ENCODE results near the gene C12orf75. TPM values are rescaled to one million over a fixed set of nuclear protein-coding genes. Genes with fewer than 3 reads are reported as not detected.

The C12orf75 gene
- total RNA-seq, 2 experiments from 2014 or later: 160 to 210 TPM

DNA sequence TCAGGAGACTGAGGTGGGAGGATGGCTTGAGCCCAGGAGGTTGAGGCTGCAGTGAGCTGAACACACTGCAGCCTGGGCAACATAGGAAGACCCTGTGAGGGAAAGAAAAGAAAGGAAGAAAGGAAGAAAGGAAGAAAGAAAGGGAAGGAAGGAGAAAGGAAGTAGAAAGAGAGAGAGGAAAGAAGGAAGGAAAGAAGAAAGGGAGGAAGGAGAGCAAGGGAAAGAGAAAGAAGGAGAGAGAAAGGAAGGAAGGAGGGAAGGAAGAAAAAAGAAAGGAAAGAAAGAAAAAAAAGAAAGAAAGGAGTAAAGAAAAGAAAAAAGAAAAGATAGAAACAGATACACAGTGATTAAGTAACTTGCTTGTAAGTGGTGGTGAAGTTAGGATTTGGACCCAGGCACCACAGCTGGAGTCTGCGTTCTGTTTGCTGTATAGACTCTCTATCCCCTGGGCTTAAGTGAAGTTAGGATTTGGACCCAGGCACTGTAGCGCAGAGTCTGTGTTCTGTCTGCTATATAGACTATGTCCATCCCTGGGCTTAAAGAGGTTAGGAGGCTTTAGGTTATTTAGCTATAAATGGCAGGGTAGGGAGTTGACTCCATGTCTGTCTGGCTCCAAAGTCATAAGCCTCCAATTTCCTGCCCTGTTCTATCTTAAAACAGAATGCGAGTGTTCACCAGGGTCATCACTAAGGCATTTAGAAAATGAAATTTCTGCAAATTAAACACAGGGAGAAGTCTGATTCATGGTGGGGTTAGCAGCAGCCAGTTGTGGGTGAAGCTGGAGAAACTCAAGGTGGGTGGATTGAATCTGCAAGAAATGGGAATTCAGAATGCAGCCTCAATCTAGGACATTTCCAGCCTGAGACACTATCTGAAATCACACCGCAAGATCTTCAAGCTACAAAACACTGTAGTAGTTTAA lies 13.3 kb upstream of the C12orf75 start:
- POLR2A ChIA-PET: no interaction called here
- no peak for DNase-seq
- Mint-ChIP-seq H3K4me1 (peaks cover 45% of the 10 kb centered on the region), H3K27ac (no peak overlapping the region), H3K36me3 (ENCODE audit: low read depth) (peaks cover 26% of the 10 kb centered on the region), H3K9me3 (peaks cover 16% of the 10 kb centered on the region), H3K4me3 (no peak overlapping the region), H3K27me3 (no peaks in the 10 kb centered on the region)
- CTCF ChIA-PET: interaction anchor here (0.6 kb wide), 1 partner anchor 12 kb away, joined by 3 read pairs; no protein-coding TSS in a partner anchor

DNA sequence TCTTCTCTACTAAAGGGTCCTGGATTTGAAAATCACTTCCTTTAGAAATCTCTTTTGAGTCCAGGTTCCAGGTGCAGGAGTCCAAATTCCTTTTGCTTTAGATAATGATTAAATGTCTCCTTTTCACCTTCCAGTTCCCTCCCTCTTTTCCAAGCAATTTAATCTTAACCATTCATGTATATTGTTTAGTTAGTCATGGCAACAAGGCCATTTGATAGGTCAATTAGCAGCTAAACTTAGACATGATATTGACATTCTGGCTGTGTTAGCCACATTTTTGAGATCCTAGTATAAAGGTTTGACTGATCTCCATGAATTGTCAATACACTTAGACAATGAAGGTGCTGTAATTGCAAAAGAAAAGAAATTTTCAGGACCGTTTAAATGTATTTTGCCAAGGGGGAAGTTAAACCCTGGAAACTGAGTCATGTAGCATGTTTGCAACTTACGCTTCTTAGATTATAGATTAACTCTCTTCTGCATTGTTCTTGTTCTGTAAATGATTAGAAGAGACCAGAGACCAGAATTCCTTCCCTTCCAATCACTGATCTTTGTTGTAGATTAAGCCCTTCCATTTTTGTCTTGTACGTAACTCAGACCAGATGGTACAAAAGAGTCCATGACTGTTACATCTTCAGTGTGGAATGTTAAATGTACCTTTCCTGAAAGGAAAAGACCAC lies 12.4 kb upstream of the C12orf75 start:
- Mint-ChIP-seq H3K4me1 (peaks cover 52% of the 10 kb centered on the region), H3K27me3 (no peaks in the 10 kb centered on the region), H3K9me3 (peaks cover 13% of the 10 kb centered on the region), H3K36me3 (ENCODE audit: low read depth) (peaks cover 25% of the 10 kb centered on the region), H3K27ac (no peak overlapping the region), H3K4me3 (no peak overlapping the region)
- CTCF ChIA-PET: interaction anchor here (0.6 kb wide), 1 partner anchor 13 kb away, joined by 3 read pairs; no protein-coding TSS in a partner anchor
- DNase-seq: no peak
- POLR2A ChIA-PET: interaction anchor here (0.6 kb wide), 1 partner anchor 88 kb away, joined by 3 read pairs; no protein-coding TSS in a partner anchor

DNA sequence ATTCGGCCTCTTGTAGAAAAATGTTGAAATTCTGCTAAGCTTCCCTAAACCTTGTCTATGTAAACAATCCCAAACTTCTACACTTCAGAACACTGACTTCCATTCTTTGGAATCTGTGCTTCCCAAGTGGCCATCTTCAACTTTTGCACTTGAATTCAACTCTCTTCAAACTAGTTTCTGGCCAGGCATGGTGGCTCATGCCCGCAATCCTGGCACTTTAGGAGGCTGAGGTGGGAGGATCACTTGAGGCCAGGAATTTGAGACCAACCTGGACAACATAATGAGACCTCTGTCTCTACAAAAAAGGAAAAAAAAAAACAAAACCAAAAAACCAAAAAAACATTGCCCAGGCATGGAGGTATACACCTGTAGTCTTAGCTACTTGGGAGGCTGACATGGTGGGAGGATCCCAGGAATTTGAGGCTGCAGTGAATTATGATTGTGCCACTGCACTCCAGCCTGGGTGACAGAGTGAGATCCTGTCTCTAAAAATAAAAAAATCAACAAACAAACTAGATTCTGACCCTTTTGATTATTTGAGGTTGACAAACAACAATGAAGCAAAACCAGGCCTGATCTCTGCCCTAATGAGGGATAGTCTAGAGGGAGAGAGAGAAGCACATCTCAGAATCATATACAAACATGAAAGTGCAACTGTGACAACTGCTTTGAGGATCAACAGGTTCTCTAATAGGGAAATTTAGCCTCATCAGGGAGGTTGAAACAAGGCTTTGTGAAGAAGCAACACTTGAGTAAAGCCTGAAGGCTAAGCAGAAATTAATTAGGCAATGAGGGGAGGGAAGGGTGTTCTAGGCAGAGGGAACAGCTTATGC lies 11.6 kb upstream of the C12orf75 start:
- ChIA-PET CTCF (interaction anchor here (1.0 to 1.4 kb wide), 2 partner anchors 38 to 83 kb away, joined by 3 read pairs; partner anchors contain the start of gene APPL2), POLR2A (interaction anchor here (0.6 kb wide), 1 partner anchor 89 kb away, joined by 3 read pairs; no protein-coding TSS in a partner anchor)
- H3K4me1 Mint-ChIP-seq: peaks cover 59% of the 10 kb centered on the region
- no peaks in the 10 kb centered on the region for H3K27me3 Mint-ChIP-seq
- no peak overlapping the region for H3K27ac Mint-ChIP-seq
- peaks cover 20% of the 10 kb centered on the region for H3K36me3 Mint-ChIP-seq (ENCODE audit: low read depth)
- H3K4me3 Mint-ChIP-seq: no peak overlapping the region
- peaks cover 8% of the 10 kb centered on the region for H3K9me3 Mint-ChIP-seq
- DNase-seq: no peak

DNA sequence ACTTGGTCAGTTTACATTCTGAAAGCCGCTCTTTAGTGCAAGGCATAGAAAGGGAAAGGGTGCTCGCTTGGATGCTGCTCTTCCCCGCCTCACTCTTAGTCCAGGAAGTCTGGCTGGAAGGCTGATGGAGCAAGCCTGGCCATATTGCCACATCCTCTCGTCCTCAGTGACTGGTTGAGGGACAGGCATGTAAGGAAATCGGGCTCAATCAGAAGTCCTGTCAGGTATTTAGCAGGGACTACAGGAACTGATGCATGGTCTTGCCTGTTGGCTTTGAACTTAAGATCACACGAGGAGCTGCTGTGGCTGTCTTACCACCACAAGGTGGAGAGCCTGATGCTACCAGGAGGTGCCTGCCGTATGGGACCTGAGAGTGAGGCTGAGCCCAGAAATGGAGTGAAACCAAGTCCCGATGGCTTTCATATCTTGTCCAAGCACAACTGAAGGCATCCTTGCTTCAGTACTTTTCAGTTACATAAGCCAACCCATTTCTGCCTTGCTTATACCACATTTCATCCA lies 10.7 kb upstream of the C12orf75 start:
- Mint-ChIP-seq H3K4me1 (peaks cover 66% of the 10 kb centered on the region), H3K27ac (no peak overlapping the region), H3K36me3 (ENCODE audit: low read depth) (peaks cover 12% of the 10 kb centered on the region), H3K9me3 (peaks cover 4% of the 10 kb centered on the region), H3K4me3 (no peak overlapping the region), H3K27me3 (no peaks in the 10 kb centered on the region)
- ChIA-PET POLR2A (no interaction called here), CTCF (interaction anchor here (1.0 to 1.5 kb wide), 6 partner anchors 10 to 83 kb away, joined by 3 to 4 read pairs (median 3); partner anchors contain the start of gene APPL2)
- peak; percentile 46 for DNase-seq

DNA sequence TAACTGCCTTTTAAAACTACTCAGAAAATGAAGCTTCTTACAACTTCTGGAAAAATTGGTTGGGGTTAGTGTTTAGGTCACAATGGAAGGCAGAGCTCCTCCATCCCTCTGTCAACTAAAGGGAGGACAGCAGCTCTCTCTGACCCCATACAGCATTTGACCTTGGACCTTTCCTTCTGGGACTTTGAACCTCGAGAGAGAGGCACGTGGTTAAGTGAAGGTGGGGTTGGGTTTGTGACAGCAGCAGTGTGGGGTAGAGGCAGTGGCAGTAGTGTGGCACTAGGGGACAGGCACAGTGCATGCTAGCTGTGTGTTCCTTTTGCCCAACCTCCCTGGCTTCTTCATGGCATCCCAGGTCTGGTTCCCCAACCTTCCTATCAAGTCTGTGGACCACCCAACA lies 9.4 kb upstream of the C12orf75 start:
- CTCF ChIA-PET: interaction anchor here (0.9 to 1.1 kb wide), 2 partner anchors 11 to 14 kb away, joined by 3 to 5 read pairs; no protein-coding TSS in a partner anchor
- H3K36me3 Mint-ChIP-seq (ENCODE audit: low read depth): peaks cover 2% of the 10 kb centered on the region
- no peak for DNase-seq
- H3K4me1 Mint-ChIP-seq: peaks cover 66% of the 10 kb centered on the region
- H3K27me3 Mint-ChIP-seq: no peaks in the 10 kb centered on the region
- POLR2A ChIA-PET: no interaction called here
- no peak overlapping the region for H3K27ac Mint-ChIP-seq
- no peak overlapping the region for H3K4me3 Mint-ChIP-seq
- no peaks in the 10 kb centered on the region for H3K9me3 Mint-ChIP-seq

DNA sequence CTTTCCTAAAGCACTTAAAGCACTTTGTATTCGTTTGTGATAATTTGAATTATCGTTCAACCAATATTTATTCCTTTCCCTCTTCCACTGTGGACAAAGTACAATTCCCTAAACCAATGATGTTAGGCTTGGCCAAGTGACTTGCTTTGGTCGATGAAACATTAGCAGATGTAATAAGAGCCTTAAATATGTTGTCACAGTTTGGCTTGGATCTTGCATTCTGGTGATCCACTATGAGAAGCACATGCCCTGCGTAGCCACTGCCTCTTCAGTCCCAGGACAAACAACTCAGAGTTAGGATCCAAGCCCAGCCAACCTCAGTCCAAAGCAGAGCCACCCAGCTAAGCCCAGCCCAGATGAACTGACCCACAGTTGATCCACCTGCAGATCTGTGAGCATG lies 8.4 kb upstream of the C12orf75 start:
- POLR2A ChIA-PET: no interaction called here
- Mint-ChIP-seq H3K27me3 (no peaks in the 10 kb centered on the region), H3K4me3 (no peak overlapping the region), H3K36me3 (ENCODE audit: low read depth) (peaks cover 2% of the 10 kb centered on the region), H3K27ac (no peak overlapping the region), H3K9me3 (no peaks in the 10 kb centered on the region), H3K4me1 (peaks cover 72% of the 10 kb centered on the region)
- DNase-seq: no peak
- CTCF ChIA-PET: interaction anchor here (0.6 to 1.0 kb wide), 2 partner anchors 17 to 25 kb away, joined by 3 to 4 read pairs; no protein-coding TSS in a partner anchor

DNA sequence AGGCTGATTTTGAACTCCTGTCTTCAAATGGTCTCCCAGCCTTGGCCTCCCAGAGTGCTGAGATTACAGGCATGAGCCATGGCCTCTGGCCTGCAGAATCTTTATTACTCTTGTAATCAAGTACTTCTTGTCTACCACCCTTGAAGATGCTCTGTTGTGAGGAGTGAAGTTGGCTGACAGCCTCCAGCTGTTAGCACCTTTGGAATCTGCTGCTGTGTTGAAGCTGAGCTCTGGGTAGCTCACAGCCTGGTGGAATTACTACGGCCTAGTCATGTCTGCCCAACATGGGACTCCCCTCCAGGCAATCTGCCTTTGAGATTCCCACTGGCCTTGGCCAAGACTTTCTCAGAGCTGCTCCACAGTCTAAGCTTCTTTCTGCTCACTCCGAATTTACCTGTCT lies 5.8 kb upstream of the C12orf75 start:
- Mint-ChIP-seq H3K4me1 (peaks cover 90% of the 10 kb centered on the region), H3K27me3 (no peaks in the 10 kb centered on the region), H3K4me3 (no peak overlapping the region), H3K36me3 (ENCODE audit: low read depth) (peaks cover 4% of the 10 kb centered on the region), H3K9me3 (no peaks in the 10 kb centered on the region), H3K27ac (peak overlapping the region; percentile 34)
- ChIA-PET CTCF (no interaction called here), POLR2A (no interaction called here)
- no peak for DNase-seq

DNA sequence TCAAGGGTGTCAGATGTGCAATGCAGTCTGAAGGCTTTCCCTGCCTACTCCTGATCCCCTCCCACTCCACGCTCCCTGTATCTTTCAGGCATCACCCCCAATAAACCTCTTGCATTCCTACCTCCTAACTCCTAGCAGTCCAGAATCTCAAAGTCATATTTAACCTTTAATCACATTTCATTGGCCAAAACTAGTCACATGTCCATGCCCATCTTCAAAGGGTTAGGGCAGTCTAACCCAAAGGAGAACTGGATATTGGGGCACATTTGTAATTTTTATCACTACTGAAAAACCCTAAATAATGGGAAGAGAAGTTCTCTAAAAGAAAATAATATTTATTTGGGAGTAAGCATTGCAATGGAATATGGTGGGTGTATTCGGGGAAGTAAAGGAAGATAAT lies 5.4 kb upstream of the C12orf75 start:
- DNase-seq: no peak
- Mint-ChIP-seq H3K9me3 (no peaks in the 10 kb centered on the region), H3K4me3 (peak overlapping the region; percentile 45), H3K4me1 (peaks cover 89% of the 10 kb centered on the region), H3K36me3 (ENCODE audit: low read depth) (peaks cover 4% of the 10 kb centered on the region), H3K27me3 (no peaks in the 10 kb centered on the region), H3K27ac (peak overlapping the region; percentile 34)
- ChIA-PET POLR2A (no interaction called here), CTCF (no interaction called here)

DNA sequence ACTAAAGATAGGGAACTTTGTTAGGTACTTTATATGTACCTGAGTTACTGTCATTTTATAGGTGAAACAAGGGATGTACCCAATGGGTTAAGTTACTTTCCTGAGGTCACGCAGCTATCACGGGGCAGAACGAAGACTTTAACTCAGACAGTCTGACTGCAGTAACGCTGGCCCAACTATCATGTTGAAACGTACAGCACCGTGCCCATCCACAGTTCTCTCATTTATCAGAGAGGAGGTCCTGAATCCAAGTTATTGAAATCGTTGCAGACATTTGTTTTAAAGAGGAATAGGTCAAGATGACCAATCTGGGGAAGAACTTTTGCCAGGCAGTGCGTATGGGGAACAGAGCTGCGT lies 587 bp upstream of the C12orf75 start:
- Mint-ChIP-seq H3K4me3 (peak overlapping the region; percentile 76), H3K27ac (peak overlapping the region; percentile 85), H3K27me3 (no peaks in the 10 kb centered on the region), H3K9me3 (no peaks in the 10 kb centered on the region), H3K4me1 (peaks cover 82% of the 10 kb centered on the region), H3K36me3 (ENCODE audit: low read depth) (peaks cover 30% of the 10 kb centered on the region)
- POLR2A ChIA-PET: interaction anchor here (0.6 kb wide), 1 partner anchor 27 kb away, joined by 3 read pairs; no protein-coding TSS in a partner anchor
- DNase-seq: no peak
- CTCF ChIA-PET: interaction anchor here (0.9 to 1.4 kb wide), 3 partner anchors 10 to 90 kb away, joined by 3 to 4 read pairs (median 3); no protein-coding TSS in a partner anchor

DNA sequence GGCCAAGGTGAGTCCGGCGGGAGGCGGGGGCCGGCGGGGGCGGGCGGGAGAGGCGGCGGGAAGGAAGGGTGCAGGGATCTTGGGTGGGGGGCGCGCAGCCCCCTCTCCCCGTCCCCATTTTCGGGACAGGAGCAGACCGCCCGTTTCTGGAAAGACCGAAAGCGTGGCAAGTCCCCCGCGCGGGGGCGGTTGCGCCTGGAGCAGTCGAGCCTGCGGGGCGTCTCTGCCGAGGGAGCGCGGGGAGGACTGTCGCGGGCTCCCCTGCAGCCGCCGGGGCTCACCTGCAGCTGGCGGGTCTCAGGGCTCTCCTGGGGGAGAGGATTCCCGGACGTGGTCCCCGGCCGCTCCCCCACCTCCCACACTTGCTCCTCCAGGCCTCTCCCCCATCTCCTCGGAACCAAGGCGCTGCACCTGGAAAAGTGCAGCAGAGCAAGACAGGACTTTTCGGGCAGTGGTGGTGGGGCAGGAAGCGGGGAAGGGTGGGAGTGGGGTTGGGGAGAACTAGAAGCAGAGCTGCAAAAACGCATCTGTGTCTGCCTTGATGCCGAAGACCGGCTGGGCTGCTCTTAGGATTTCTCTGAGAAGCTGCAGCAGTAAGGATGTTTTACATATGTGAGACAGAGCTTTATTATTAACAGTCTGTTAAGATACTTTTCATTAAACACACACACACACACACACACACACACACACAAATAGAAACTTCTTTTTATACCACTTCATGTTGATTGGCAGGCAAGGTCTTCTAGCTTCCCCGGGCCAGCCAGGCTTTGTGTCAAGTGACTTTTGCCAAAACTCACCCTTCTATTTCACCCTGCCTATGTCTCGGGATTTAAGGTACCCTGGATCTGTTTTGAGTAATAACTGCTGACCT lies 677 bp downstream of the C12orf75 start:
- POLR2A ChIA-PET: interaction anchor here (0.6 kb wide), 1 partner anchor 33 kb away, joined by 3 read pairs; no protein-coding TSS in a partner anchor
- H3K4me3 Mint-ChIP-seq: peak overlapping the region; percentile 89
- H3K27me3 Mint-ChIP-seq: no peaks in the 10 kb centered on the region
- peak overlapping the region; percentile 91 for H3K27ac Mint-ChIP-seq
- CTCF ChIA-PET: interaction anchor here (0.9 to 1.7 kb wide), 6 partner anchors 10 to 96 kb away, joined by 3 to 5 read pairs (median 4); partner anchors contain the start of gene APPL2
- H3K36me3 Mint-ChIP-seq (ENCODE audit: low read depth): peaks cover 38% of the 10 kb centered on the region
- peaks cover 84% of the 10 kb centered on the region for H3K4me1 Mint-ChIP-seq
- DNase-seq: peak; percentile 51
- H3K9me3 Mint-ChIP-seq: no peaks in the 10 kb centered on the region

DNA sequence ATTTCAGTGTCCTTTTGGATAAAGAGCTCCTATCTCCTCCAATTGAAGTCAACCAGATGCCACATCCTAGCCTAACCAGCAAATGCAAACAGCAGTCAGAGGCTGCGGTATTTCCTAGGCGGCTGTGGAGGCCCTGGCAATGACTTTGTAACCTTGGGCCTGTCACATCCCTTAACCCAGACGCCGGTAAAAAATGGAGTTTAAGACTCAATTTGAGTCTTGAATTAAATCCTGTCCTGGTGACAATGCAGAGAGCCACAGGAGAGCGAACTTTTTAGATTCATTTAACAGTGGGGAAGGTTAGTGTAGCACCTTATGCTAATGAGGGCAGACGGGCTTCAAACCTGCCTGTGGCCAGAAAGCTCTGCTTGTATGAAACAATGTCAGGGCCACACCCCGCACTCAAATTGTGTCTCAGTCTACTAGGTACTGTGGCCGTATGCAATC lies 1.3 kb downstream of the C12orf75 start:
- ChIA-PET CTCF (interaction anchor here (0.9 to 1.7 kb wide), 7 partner anchors 11 to 106 kb away, joined by 3 to 5 read pairs (median 3); partner anchors contain the start of gene APPL2), POLR2A (interaction anchor here (0.6 kb wide), 1 partner anchor 34 kb away, joined by 3 read pairs; no protein-coding TSS in a partner anchor)
- H3K36me3 Mint-ChIP-seq (ENCODE audit: low read depth): peaks cover 44% of the 10 kb centered on the region
- H3K9me3 Mint-ChIP-seq: no peaks in the 10 kb centered on the region
- no peaks in the 10 kb centered on the region for H3K27me3 Mint-ChIP-seq
- peak overlapping the region; percentile 89 for H3K4me3 Mint-ChIP-seq
- peak; percentile 60 for DNase-seq
- peaks cover 82% of the 10 kb centered on the region for H3K4me1 Mint-ChIP-seq
- peak overlapping the region; percentile 91 for H3K27ac Mint-ChIP-seq
